IMR-90 (cell line): ENCODE measurements around the gene AUTS2. TPM values are rescaled to one million over a fixed set of nuclear protein-coding genes. Genes with fewer than 3 reads are reported as not detected.

Experiments used
- ATAC-seq: fragments of 200-7000 bp; cut with Tn5 transposase; 2 replicates; pipeline ENCODE4 v1.9.1; 2020; ENCODE audit warnings: low read depth, mild to moderate bottlenecking, moderate library complexity
- BruUV-seq: library from RNA; stranded (reverse); fragments of 400-500 nt; replicated peaks from 2 replicates; lab custom pipeline; 2021; lab: Mats Ljungman, UMichigan
- CTCF ChIA-PET: fragments of 300-600 bp; formaldehyde crosslinking; extraction: SDS; loops from one replicate; lab custom pipeline; 2021; ENCODE audit warnings: antibody characterized with exemption; lab: Yijun Ruan, JAX
- POLR2A ChIA-PET: fragments of 300-600 bp; sonication (Branson Sonifier 250); formaldehyde crosslinking; loops from one replicate; lab custom pipeline; 2022; ENCODE audit warnings: antibody characterized with exemption; ENCODE audit not compliant: unreplicated experiment; lab: Charles Lee
- DNase-seq: peaks from one replicate; pipeline ENCODE4 v3.0.0; 2013
- H2AFZ ChIP-seq: replicated peaks from 2 replicates; pipeline ENCODE3; 2013; ENCODE audit warnings: low read length, mild to moderate bottlenecking; ENCODE audit not compliant: poor library complexity
- H2AK5ac ChIP-seq: 2 replicates; pipeline ENCODE4 v1.6.1; 2013; ENCODE audit warnings: low read depth, low read length, inconsistent platforms
- H2AK9ac ChIP-seq: replicated peaks from 2 replicates; pipeline ENCODE3; 2013; ENCODE audit warnings: mild to moderate bottlenecking, low read depth, low read length, moderate library complexity; ENCODE audit not compliant: poor library complexity
- H2BK120ac ChIP-seq: 2 replicates; pipeline ENCODE4 v1.6.1; 2013; ENCODE audit warnings: low read depth, low read length, inconsistent platforms
- H2BK15ac ChIP-seq: 3 replicates; pipeline ENCODE4 v1.6.1; 2013; ENCODE audit warnings: low read depth, low read length, inconsistent platforms
- H2BK20ac ChIP-seq: 2 replicates; pipeline ENCODE4 v1.6.1; 2013; ENCODE audit warnings: low read depth, mild to moderate bottlenecking, inconsistent platforms, low read length, moderate library complexity
- H2BK5ac ChIP-seq: 2 replicates; pipeline ENCODE4 v1.6.1; 2013; ENCODE audit warnings: mild to moderate bottlenecking, low read depth, low read length, inconsistent platforms; ENCODE audit not compliant: poor library complexity, severe bottlenecking
- H3K14ac ChIP-seq: replicated peaks from 2 replicates; pipeline ENCODE4 v1.6.1; 2013; ENCODE audit warnings: low read depth, low read length, inconsistent platforms
- H3K18ac ChIP-seq: 2 replicates; pipeline ENCODE4 v1.6.1; 2013; ENCODE audit warnings: low read depth, low read length, control low read depth
- H3K23ac ChIP-seq: 2 replicates; pipeline ENCODE4 v1.6.1; 2013; ENCODE audit warnings: low read depth, low read length, inconsistent platforms
- H3K27ac ChIP-seq: 2 replicates; pipeline ENCODE4 v1.5.1; 2013; ENCODE audit warnings: mild to moderate bottlenecking, control low read depth, low read length; ENCODE audit not compliant: insufficient read depth
- H3K27me3 ChIP-seq: 2 replicates; pipeline ENCODE4 v1.6.1; 2013; ENCODE audit warnings: low read length; ENCODE audit not compliant: control insufficient read depth, insufficient read depth
- H3K36me3 ChIP-seq: 2 replicates; pipeline ENCODE4 v1.6.1; 2013; ENCODE audit warnings: low read length, mixed read lengths; ENCODE audit not compliant: control insufficient read depth, insufficient read depth
- H3K4ac ChIP-seq: 2 replicates; pipeline ENCODE4 v1.6.1; 2013; ENCODE audit warnings: low read depth, low read length, inconsistent platforms
- H3K4me1 ChIP-seq: 2 replicates; pipeline ENCODE4 v1.6.1; 2013; ENCODE audit warnings: low read length, mixed read lengths; ENCODE audit not compliant: control insufficient read depth, insufficient read depth
- H3K4me2 ChIP-seq: 2 replicates; pipeline ENCODE4 v1.6.1; 2013; ENCODE audit warnings: low read depth, mild to moderate bottlenecking, control low read depth, low read length, moderate library complexity
- H3K4me3 ChIP-seq: 2 replicates; pipeline ENCODE4 v1.5.1; 2013; ENCODE audit warnings: low read depth, mild to moderate bottlenecking, control low read depth, low read length, moderate library complexity; ENCODE audit not compliant: insufficient read depth
- H3K56ac ChIP-seq: 2 replicates; pipeline ENCODE4 v1.6.1; 2013; ENCODE audit warnings: low read length, inconsistent platforms; ENCODE audit not compliant: insufficient read depth; ENCODE audit errors: extremely low read depth
- H3K79me1 ChIP-seq, 2 experiments: 2 replicates each; pipeline ENCODE4 v1.6.1; 2013; ENCODE audit warnings: low read length in 2 of 2, inconsistent platforms in 1 of 2, low read depth in 1 of 2
- H3K9ac ChIP-seq: 2 replicates; pipeline ENCODE4 v1.6.1; 2013; ENCODE audit warnings: low read depth, low read length, control low read depth
- H3K9me1 ChIP-seq: 2 replicates; pipeline ENCODE4 v1.6.1; 2013; ENCODE audit warnings: low read length, inconsistent platforms; ENCODE audit not compliant: insufficient read depth
- H3K9me3 ChIP-seq: 2 replicates; pipeline ENCODE4 v1.6.1; 2013; ENCODE audit warnings: low read length; ENCODE audit not compliant: control insufficient read depth, insufficient read depth
- H4K20me1 ChIP-seq: 2 replicates; pipeline ENCODE4 v1.6.1; 2013; ENCODE audit warnings: low read length, inconsistent platforms; ENCODE audit not compliant: insufficient read depth
- H4K5ac ChIP-seq: 2 replicates; pipeline ENCODE4 v1.6.1; 2013; ENCODE audit warnings: mild to moderate bottlenecking, low read depth, low read length, control low read depth
- H4K8ac ChIP-seq, 2 experiments: 2 replicates each; pipeline ENCODE4 v1.6.1; 2013; ENCODE audit warnings: low read depth in 2 of 2, low read length in 2 of 2, control low read depth in 1 of 2, inconsistent platforms in 1 of 2
- H4K91ac ChIP-seq: 2 replicates; pipeline ENCODE4 v1.6.1; 2013; ENCODE audit warnings: low read depth, low read length, inconsistent platforms; ENCODE audit not compliant: insufficient read depth
- BHLHE40 ChIP-seq: fragments of 150-350 bp; IDR thresholded peaks from 2 replicates; pipeline ENCODE4 v1.6.1; 2016; ENCODE audit warnings: mild to moderate bottlenecking, low read depth, low read length
- CEBPB ChIP-seq: IDR thresholded peaks from 2 replicates; pipeline ENCODE4 v1.6.1; 2012; ENCODE audit warnings: low read depth, low read length, improper control_type of control experiment
- CHD1 ChIP-seq: IDR thresholded peaks from 2 replicates; pipeline ENCODE4 v1.6.1; 2012; ENCODE audit warnings: low read depth, low read length, improper control_type of control experiment
- MAFK ChIP-seq: IDR thresholded peaks from 2 replicates; pipeline ENCODE4 v1.6.1; 2012; ENCODE audit warnings: low read depth, low read length, improper control_type of control experiment
- MAZ ChIP-seq: IDR thresholded peaks from 2 replicates; pipeline ENCODE4 v1.6.1; 2012; ENCODE audit warnings: low read depth, mild to moderate bottlenecking, low read length, improper control_type of control experiment, moderate library complexity, borderline replicate concordance
- NFE2L2 ChIP-seq: fragments of 150-350 bp; IDR thresholded peaks from 2 replicates; pipeline ENCODE4 v1.6.1; 2016; ENCODE audit warnings: low read depth, mild to moderate bottlenecking, low read length
- POLR2A ChIP-seq: IDR thresholded peaks from 2 replicates; pipeline ENCODE4 v1.6.1; 2012; ENCODE audit warnings: mild to moderate bottlenecking, low read depth, low read length
- RCOR1 ChIP-seq: IDR thresholded peaks from 2 replicates; pipeline ENCODE4 v1.6.1; 2012; ENCODE audit warnings: mild to moderate bottlenecking, low read length, improper control_type of control experiment; ENCODE audit not compliant: insufficient replicate concordance
- RFX5 ChIP-seq: IDR thresholded peaks from 2 replicates; pipeline ENCODE4 v1.8.0; 2012; ENCODE audit warnings: low read depth, mild to moderate bottlenecking, low read length, moderate library complexity
- SMC3 ChIP-seq: fragments of 150-350 bp; IDR thresholded peaks from 2 replicates; pipeline ENCODE4 v1.6.1; 2016; ENCODE audit warnings: low read depth, mild to moderate bottlenecking, antibody characterized with exemption, low read length, moderate library complexity
- WGBS, 2 experiments: methylation state at CpG; one replicate each; pipeline versions ENCODE4 v1.1.5 to v1.1.7; 2013; ENCODE audit warnings: missing lambda C conversion rate in 2 of 2; ENCODE audit not compliant: insufficient read length in 1 of 2; ENCODE audit errors: extremely low coverage in 2 of 2; 5-methylcytosine and 5-hydroxymethylcytosine counted together
- dilution Hi-C: fragments of 300-500 bp; cut with HindIII; formaldehyde crosslinking; loops from one replicate; pipeline ENCODE4 v1.14.3; 2018; ENCODE audit warnings: low sequenced_read_pairs; ENCODE audit not compliant: unreplicated experiment
- in situ Hi-C: fragments of 300-500 bp; cut with MboI; formaldehyde crosslinking; loops from 3 replicates; pipeline ENCODE4 v1.14.3; 2019; ENCODE audit warnings: low sequenced_read_pairs, inconsistent platforms, mixed read lengths
- intact Hi-C: fragments of 100-400 bp; cut with micrococcal nuclease; formaldehyde crosslinking; loops from 2 replicates; pipeline ENCODE4 v1.10.0; 2022
- polyA plus RNA-seq, 3 experiments: library from polyadenylated mRNA; depleted of rRNA; stranded (reverse); fragments of >200 nt; gene quantifications; 2 replicates each; pipeline ENCODE4 v1.2.3, GENCODE V29; 2012; ENCODE audit warnings: low replicate concordance in 1 of 3
- total RNA-seq: library from RNA; depleted of rRNA; stranded (reverse); fragments of >200 nt; gene quantifications from 2 replicates; pipeline ENCODE4 v1.2.3, GENCODE V29; 2012
- TF ChIP-seq, protein P1 (sequence below): conservative IDR thresholded peaks from 2 replicates; pipeline ENCODE4 v1.5.1; 2012; ENCODE audit warnings: mild to moderate bottlenecking, low read depth, low read length, improper control_type of control experiment
- TF ChIP-seq, protein P2 (sequence below): fragments of 150-350 bp; IDR thresholded peaks from 2 replicates; pipeline ENCODE4 v1.6.1; 2016; ENCODE audit warnings: low read depth, mild to moderate bottlenecking, low read length, moderate library complexity, borderline replicate concordance

AUTS2 gene
- total and polyA plus RNA-seq, 2 of the 4 experiments (the other 2 are of a cell fraction), result 0.90 to 3.0 TPM

- H2BK15ac ChIP-seq, result no peak overlapping the region
- H2BK20ac ChIP-seq, result no peak overlapping the region
- no TSS peak for BruUV-seq
- in situ Hi-C loops, result no loop called here
- no peaks in the 10 kb centered on the region for H3K4me1 ChIP-seq
- 100% methylated on average over 1 of the region's 2 CpGs; no CpG with 5 or more reads in 1 of the 2 experiments for WGBS, 2 experiments
- no peak overlapping the region for H3K56ac ChIP-seq
- CTCF ChIA-PET, result interaction anchor here (0.6 kb wide), 1 partner anchor 164 kb away, joined by 3 read pairs; no protein-coding TSS in a partner anchor
- TF ChIP-seq, protein P1, sequence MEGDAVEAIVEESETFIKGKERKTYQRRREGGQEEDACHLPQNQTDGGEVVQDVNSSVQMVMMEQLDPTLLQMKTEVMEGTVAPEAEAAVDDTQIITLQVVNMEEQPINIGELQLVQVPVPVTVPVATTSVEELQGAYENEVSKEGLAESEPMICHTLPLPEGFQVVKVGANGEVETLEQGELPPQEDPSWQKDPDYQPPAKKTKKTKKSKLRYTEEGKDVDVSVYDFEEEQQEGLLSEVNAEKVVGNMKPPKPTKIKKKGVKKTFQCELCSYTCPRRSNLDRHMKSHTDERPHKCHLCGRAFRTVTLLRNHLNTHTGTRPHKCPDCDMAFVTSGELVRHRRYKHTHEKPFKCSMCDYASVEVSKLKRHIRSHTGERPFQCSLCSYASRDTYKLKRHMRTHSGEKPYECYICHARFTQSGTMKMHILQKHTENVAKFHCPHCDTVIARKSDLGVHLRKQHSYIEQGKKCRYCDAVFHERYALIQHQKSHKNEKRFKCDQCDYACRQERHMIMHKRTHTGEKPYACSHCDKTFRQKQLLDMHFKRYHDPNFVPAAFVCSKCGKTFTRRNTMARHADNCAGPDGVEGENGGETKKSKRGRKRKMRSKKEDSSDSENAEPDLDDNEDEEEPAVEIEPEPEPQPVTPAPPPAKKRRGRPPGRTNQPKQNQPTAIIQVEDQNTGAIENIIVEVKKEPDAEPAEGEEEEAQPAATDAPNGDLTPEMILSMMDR, result no peak
- TF ChIP-seq MAZ (no peak), SMC3 (no peak), POLR2A (no peak), NFE2L2 (no peak), CHD1 (no peak), RFX5 (no peak), RCOR1 (no peak), MAFK (no peak), CEBPB (no peak), BHLHE40 (no peak)
- TF ChIP-seq, protein P2, sequence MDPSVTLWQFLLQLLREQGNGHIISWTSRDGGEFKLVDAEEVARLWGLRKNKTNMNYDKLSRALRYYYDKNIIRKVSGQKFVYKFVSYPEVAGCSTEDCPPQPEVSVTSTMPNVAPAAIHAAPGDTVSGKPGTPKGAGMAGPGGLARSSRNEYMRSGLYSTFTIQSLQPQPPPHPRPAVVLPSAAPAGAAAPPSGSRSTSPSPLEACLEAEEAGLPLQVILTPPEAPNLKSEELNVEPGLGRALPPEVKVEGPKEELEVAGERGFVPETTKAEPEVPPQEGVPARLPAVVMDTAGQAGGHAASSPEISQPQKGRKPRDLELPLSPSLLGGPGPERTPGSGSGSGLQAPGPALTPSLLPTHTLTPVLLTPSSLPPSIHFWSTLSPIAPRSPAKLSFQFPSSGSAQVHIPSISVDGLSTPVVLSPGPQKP, result no peak
- intact Hi-C loops, result no loop called here
- no peak overlapping the region for H2BK5ac ChIP-seq
- peaks cover 4% of the 10 kb centered on the region for H3K27me3 ChIP-seq
- ATAC-seq (no peak), DNase-seq (no peak)
- H3K18ac ChIP-seq, result no peak overlapping the region
- H2AK9ac ChIP-seq, result no peak overlapping the region
- POLR2A ChIA-PET, result no interaction called here
- H4K91ac ChIP-seq, result no peak overlapping the region
- no peaks in the 10 kb centered on the region for H3K36me3 ChIP-seq
- H2BK120ac ChIP-seq, result no peak overlapping the region
- no peak overlapping the region for H3K4ac ChIP-seq
- no peaks in the 10 kb centered on the region for H4K20me1 ChIP-seq
- no peak overlapping the region for H3K9ac ChIP-seq
- H3K4me3 ChIP-seq, result no peak overlapping the region
- H3K27ac ChIP-seq, result no peak overlapping the region
- H3K4me2 ChIP-seq, result no peak overlapping the region
- H2AK5ac ChIP-seq, result no peak overlapping the region
- no peak overlapping the region for H3K23ac ChIP-seq
- no peaks in the 10 kb centered on the region for H3K9me1 ChIP-seq
- H3K14ac ChIP-seq, result no peak overlapping the region
- H3K79me1 ChIP-seq, result no peaks in the 10 kb centered on the region
- H4K5ac ChIP-seq, result no peak overlapping the region
- no peak overlapping the region for H2AFZ ChIP-seq
- no peak overlapping the region for H4K8ac ChIP-seq
- dilution Hi-C loops, result no loop called here
- H3K9me3 ChIP-seq, result no peaks in the 10 kb centered on the region
These were observed 1069.1 kb downstream of the AUTS2 start for GRCh38 chr7:70667406-70667805.
